ACHN (cell line): ENCODE measurements around the gene TP63.
"Not testable (repeated sequence)": the region's sequence is repeated elsewhere in the genome, so short reads cannot be mapped to it uniquely, and the experiment has no call there.

Source experiments
- DNase-seq: peaks from one replicate; pipeline ENCODE4 v3.0.0-alpha.2; 2015
- in situ Hi-C: cut with HindIII; loops from 2 replicates; pipeline ENCODE4 v1.10.0; 2017; ENCODE audit warnings: low sequenced_read_pairs, low pct_ligation_motif_present, low pct_unique_long_range_greater_than_20kb

The TP63 gene

GRCh38 chr3:189745622-189746021 is 114.4 kb downstream of the TP63 start:
- in situ Hi-C loops = no loop called here
- DNase-seq = no peak

DNA sequence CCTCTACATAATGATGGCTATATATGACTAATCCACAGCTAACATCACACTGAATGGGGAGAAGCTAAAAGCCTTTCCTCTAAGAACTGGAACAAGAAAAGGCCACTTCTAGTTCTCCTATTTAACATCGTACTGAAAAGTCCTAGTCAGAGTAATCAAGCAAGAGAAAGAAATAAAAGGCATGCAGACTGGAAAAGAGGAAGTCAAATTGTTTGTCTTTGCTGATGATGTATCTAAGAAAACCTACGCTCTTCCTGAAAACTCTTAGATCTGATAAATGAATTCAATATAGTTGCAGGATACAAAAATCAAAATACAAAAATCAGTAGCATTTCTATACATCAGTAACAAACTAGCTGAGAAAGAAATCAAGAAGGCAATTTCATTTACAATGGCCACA is 116.9 kb downstream of the TP63 start:
- in situ Hi-C loops = no loop called here
- no peak for DNase-seq

DNA sequence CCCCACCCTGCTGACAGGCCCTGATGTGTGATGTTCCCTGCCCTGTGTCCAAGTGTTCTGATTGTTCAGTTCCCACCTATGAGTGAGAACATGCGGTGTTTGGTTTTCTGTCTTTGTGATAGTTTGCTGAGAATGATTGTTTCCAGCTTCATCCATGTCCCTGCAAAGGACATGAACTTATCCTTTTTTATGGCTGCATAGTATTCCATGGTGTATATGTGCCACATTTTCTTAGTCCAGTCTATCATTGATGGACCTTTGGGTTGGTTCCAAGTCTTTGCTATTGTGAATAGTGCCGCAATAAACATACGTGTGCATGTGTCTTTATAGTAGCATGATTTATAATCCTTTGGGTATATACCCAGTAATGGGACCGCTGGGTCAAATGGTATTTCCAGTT is 119.8 kb downstream of the TP63 start:
- DNase-seq, in situ Hi-C loops: not testable (repeated sequence)

DNA sequence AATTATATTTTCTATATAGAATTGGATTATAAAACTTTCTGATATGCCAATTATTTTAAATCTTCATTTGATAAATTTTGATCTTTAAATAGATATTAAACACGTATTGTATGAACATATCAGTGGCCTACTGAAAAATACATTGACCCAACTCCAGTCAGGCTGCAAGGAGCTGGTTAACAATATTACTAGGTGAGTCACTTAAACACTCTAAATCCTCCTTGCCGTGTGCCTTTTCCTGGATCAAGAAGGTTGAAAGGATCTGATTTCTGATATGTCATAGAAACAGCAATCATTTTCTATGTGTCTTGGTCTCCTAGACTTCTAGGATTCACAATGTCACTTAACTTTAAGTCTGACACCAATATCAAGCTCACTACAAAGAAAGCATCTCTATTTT is 123.2 kb downstream of the TP63 start:
- DNase-seq = no peak
- in situ Hi-C loops = no loop called here

GRCh38 chr3:189756582-189757078 is 125.4 kb downstream of the TP63 start:
- peak; percentile 12 for DNase-seq
- in situ Hi-C loops = no loop called here

DNA sequence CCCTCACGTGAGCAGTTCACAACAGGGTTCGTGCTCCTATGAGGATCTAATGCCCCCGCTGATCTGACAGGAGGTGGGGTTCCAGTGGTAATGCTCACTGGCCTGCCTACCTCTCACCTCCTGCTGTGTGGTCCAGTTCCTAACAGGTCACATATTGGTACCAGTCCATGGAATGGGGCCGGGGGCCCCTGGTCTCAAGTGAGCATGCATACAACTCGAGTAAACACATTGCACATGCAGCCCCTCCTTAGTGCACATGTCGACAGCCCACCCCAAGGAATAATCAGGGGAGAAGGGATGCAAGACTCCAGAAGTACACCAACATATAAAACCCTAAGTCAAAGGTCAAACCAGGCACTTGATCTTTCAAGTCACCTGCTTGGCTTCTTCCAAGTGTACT is 127.0 kb downstream of the TP63 start:
- in situ Hi-C loops = no loop called here
- DNase-seq = no peak

- in situ Hi-C loops = no loop called here
- DNase-seq = no peak
These were observed 135.2 kb downstream of the TP63 start for GRCh38 chr3:189766416-189766815.

- in situ Hi-C loops = no loop called here
- no peak for DNase-seq
These were observed 140.8 kb downstream of the TP63 start for GRCh38 chr3:189771842-189772450.

GRCh38 chr3:189772584-189772983 is 141.4 kb downstream of the TP63 start:
- in situ Hi-C loops = no loop called here
- no peak for DNase-seq

GRCh38 chr3:189773056-189773455 is 141.9 kb downstream of the TP63 start:
- no peak for DNase-seq
- in situ Hi-C loops = no loop called here

DNA sequence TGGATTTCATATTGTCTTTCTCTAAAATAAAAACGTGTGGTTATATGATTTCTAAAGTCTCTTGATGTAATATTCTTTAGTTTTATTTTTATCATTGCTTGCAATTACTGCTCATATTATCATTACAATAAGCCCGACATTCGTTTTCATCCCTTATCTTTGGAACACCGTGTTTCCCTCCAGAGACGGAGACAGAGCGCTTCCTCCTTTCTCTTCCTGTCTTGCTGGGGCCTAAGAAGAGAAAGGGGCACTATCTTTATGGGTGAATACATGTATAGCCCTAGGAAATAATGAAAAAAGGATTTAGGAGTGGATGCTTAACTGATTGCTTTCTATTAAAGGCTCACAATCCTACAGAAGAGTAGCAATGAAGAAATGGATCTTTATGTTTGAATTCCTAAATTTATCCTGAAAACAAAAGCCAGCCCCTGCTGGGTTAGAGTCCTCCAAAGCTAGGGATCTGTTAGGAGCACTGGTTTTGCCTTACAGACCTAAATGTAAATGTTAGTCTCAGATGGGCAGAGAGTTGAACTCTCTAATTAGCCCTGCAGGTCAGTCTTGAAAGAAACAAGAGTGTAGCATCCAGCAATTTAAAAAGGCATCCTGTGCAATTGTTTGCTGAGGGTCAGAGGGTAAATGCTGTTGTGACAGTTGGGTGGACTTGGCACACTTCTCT is 145.1 kb downstream of the TP63 start:
- no peak for DNase-seq
- in situ Hi-C loops = no loop called here

GRCh38 chr3:189778340-189778950 is 147.3 kb downstream of the TP63 start:
- no peak for DNase-seq
- in situ Hi-C loops = no loop called here

- DNase-seq = no peak
- in situ Hi-C loops = no loop called here
These were observed 148.0 kb downstream of the TP63 start for GRCh38 chr3:189779166-189779565.

DNA sequence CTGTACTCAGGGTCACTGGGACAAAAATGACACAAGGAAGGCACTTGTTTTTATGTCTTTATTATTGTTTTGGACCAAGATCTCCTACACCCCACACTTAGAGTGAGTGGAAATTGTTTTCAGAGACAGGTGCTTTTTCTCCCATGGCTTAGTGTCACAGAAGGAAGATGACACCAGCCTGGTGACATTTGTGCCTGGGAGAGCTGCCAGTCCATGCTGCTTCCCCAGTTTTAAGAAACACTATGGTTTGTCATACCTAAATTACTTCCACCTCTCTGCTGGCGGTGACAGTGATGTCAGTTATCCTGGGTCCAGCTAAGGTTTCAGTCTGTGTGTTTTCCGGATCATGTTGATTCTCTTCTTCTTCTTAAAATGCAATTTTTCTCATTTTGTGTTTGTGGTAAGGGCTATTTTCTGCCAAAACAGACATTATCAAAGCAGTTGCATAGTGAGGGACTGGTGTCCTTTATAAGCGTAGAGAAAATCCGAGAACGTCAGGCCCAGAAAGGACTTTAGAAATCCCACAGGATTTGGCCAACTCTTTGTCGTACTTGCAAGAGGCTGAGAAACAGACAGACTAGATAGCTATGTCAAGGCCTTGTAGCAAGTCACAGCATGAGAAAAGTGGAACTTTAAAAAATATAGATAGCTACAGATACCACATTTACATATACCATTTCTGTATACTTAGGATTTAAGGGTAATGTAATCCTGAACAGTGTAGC is 149.5 kb downstream of the TP63 start:
- in situ Hi-C loops = no loop called here
- no peak for DNase-seq

- in situ Hi-C loops = no loop called here
- no peak for DNase-seq
These were observed 150.2 kb downstream of the TP63 start for GRCh38 chr3:189781415-189781814.

- in situ Hi-C loops = no loop called here
- no peak for DNase-seq
These were observed 155.4 kb downstream of the TP63 start for GRCh38 chr3:189786479-189787064.

- DNase-seq = no peak
- in situ Hi-C loops = no loop called here
These were observed 156.0 kb downstream of the TP63 start for GRCh38 chr3:189787191-189787590.

GRCh38 chr3:189787632-189788031 is 156.4 kb downstream of the TP63 start:
- DNase-seq = no peak

GRCh38 chr3:189789432-189789831 is 158.2 kb downstream of the TP63 start:
- DNase-seq = no peak
- in situ Hi-C loops = no loop called here

More at GRCh38 chr3:189787632-189788031, 156.4 kb downstream of the TP63 start:
- in situ Hi-C loops = no loop called here
